AG04449 (cell line): ENCODE data around the gene TMEM222.

Experiments
- CTCF ChIA-PET: fragments of 350-600 bp; formaldehyde crosslinking; extraction: SDS; loops from one replicate; lab custom pipeline; 2021; ENCODE audit warnings: antibody characterized with exemption; lab: Yijun Ruan, JAX
- POLR2A ChIA-PET: fragments of 400-600, 350-600 bp; formaldehyde crosslinking; extraction: SDS; loops from one replicate; lab custom pipeline; 2020; ENCODE audit warnings: antibody characterized with exemption, inconsistent platforms; lab: Yijun Ruan, JAX
- DNase-seq: peaks from one replicate; pipeline ENCODE4 v3.0.0-alpha.2; 2010; ENCODE audit warnings: low read depth, low spot score
- H3K4me3 ChIP-seq: 2 replicates; pipeline ENCODE4 v1.5.1; 2011; ENCODE audit warnings: low read depth, mild to moderate bottlenecking, control low read depth, low read length
- CTCF ChIP-seq: IDR thresholded peaks from one replicate; pipeline ENCODE4 v1.5.1; 2011; ENCODE audit warnings: mild to moderate bottlenecking, moderate library complexity, low read length, control low read depth, inconsistent platforms; ENCODE audit not compliant: insufficient read depth; ENCODE audit errors: missing control alignments

Gene TMEM222

GRCh38 chr1:27298632-27299384, 23.2 kb upstream of the TMEM222 start:
- TF ChIP-seq CTCF = no peak
- H3K4me3 ChIP-seq = no peak overlapping the region
- ChIA-PET POLR2A (interaction anchor here (0.6 to 3.5 kb wide), 11 partner anchors 26 to 305 kb away, joined by 3 to 31 read pairs (median 4); partner anchors contain the start of genes AHDC1, MAP3K6 and SLC9A1), CTCF (interaction anchor here (0.8 to 18.6 kb wide), 38 partner anchors 8 to 371 kb away, joined by 3 to 671 read pairs (median 12); partner anchors contain the start of genes AHDC1, CD164L2, GPR3 and MAP3K6)
- DNase-seq = no peak

- TF ChIP-seq CTCF = no peak
- DNase-seq = peak; percentile 99
- CTCF ChIA-PET = interaction anchor here (0.6 to 18.6 kb wide), 49 partner anchors 8 to 370 kb away, joined by 3 to 671 read pairs (median 5); partner anchors contain the start of genes AHDC1, CD164L2, GPR3 and MAP3K6
- POLR2A ChIA-PET = interaction anchor here (0.6 to 3.5 kb wide), 14 partner anchors 25 to 304 kb away, joined by 3 to 31 read pairs (median 4); partner anchors contain the start of genes AHDC1, MAP3K6 and SLC9A1
- no peak overlapping the region for H3K4me3 ChIP-seq
These were observed 22.3 kb upstream of the TMEM222 start for GRCh38 chr1:27299385-27300271.

- DNase-seq = peak; percentile 62
- H3K4me3 ChIP-seq = peak overlapping the region; percentile 29
- peak; percentile 99 for TF ChIP-seq CTCF
- POLR2A ChIA-PET = interaction anchor here (0.7 to 3.5 kb wide), 8 partner anchors 66 to 302 kb away, joined by 3 to 31 read pairs (median 8); partner anchors contain the start of genes MAP3K6 and SLC9A1
- CTCF ChIA-PET = interaction anchor here (0.6 to 18.6 kb wide), 47 partner anchors 9 to 386 kb away, joined by 3 to 671 read pairs (median 5); partner anchors contain the start of genes AHDC1, CD164L2, GPR3 and MAP3K6
These were observed 21.5 kb upstream of the TMEM222 start for GRCh38 chr1:27300341-27301051.

GRCh38 chr1:27301052-27301422, 20.9 kb upstream of the TMEM222 start:
- no peak overlapping the region for H3K4me3 ChIP-seq

More at GRCh38 chr1:27301052-27301422, 20.9 kb upstream of the TMEM222 start:
- CTCF ChIA-PET = interaction anchor here (0.6 to 18.6 kb wide), 40 partner anchors 13 to 385 kb away, joined by 3 to 671 read pairs (median 6); partner anchors contain the start of genes AHDC1, CD164L2, GPR3 and MAP3K6
- POLR2A ChIA-PET = interaction anchor here (1.3 to 3.5 kb wide), 5 partner anchors 65 to 301 kb away, joined by 4 to 31 read pairs (median 9); partner anchors contain the start of gene MAP3K6
- DNase-seq = no peak
- no peak for TF ChIP-seq CTCF
